Psoas muscle (tissue), 8 donors: ENCODE data around the gene C2. TPM values are rescaled to one million over a fixed set of nuclear protein-coding genes. Genes with fewer than 3 reads are reported as not detected.

ENCODE experiments used
- ATAC-seq, 4 donors: fragments of 200-7000 bp; cut with Tn5 transposase; one replicate each; pipeline ENCODE4 v1.9.1; 2020; ENCODE audit warnings: moderate library complexity in 3 of 4, mild to moderate bottlenecking in 2 of 4
- DNase-seq, 2 donors: peaks; one replicate each; pipeline ENCODE4 v3.0.0-alpha.2; 2020
- H3K27ac ChIP-seq: fragments of 200-600 bp; one replicate; pipeline ENCODE4 v1.8.0; 2022
- H3K27me3 ChIP-seq, 3 donors: fragments of 200-600 bp in 1 of 3; one replicate each; pipeline versions ENCODE4 v1.6.1 to v1.8.0; 2013 to 2022; ENCODE audit warnings: low read length in 2 of 3, mild to moderate bottlenecking in 2 of 3, moderate library complexity in 1 of 3; ENCODE audit not compliant: insufficient read depth in 3 of 3
- H3K36me3 ChIP-seq, 2 donors: fragments of 200-600 bp in 1 of 2; one replicate each; pipeline versions ENCODE4 v1.6.1 to v1.8.0; 2013 to 2022; ENCODE audit warnings: low read depth in 1 of 2, mild to moderate bottlenecking in 1 of 2, moderate library complexity in 1 of 2; ENCODE audit not compliant: insufficient read depth in 1 of 2
- H3K4me1 ChIP-seq: fragments of 200-600 bp; one replicate; pipeline ENCODE4 v1.8.0; 2022
- H3K4me3 ChIP-seq: fragments of 200-600 bp; one replicate; pipeline ENCODE4 v1.8.0; 2022; ENCODE audit warnings: mild to moderate bottlenecking
- H3K9me3 ChIP-seq: fragments of 200-600 bp; one replicate; pipeline ENCODE4 v1.8.0; 2022
- WGBS, 3 donors: extraction: QIAGEN DNeasy Blood & Tissue Kit; methylation state at CpG; one replicate each; pipeline versions ENCODE4 v1.1.6 to v1.1.7; 2013; 5-methylcytosine and 5-hydroxymethylcytosine counted together
- intact Hi-C, 2 donors: fragments of 100-400 bp; cut with DNase I; formaldehyde crosslinking; loops; one replicate each; pipeline versions ENCODE4 v1.11.0 to v1.14.2; 2022
- polyA plus RNA-seq, 3 donors: library from polyadenylated mRNA; stranded (reverse); fragments of 200-250 nt; gene quantifications; one replicate each; pipeline ENCODE4 v1.2.3, GENCODE V29; 2013
- total RNA-seq, 4 donors: library from RNA; stranded (reverse); fragmentation: NEBNext Ultra II Directional in 2 of 4; extraction: Animal tissue kit (Norgen Biotek cat#: 25700) in 2 of 4; gene quantifications; one replicate each; pipeline versions ENCODE4 v1.2.1 to v1.2.4, GENCODE V29; 2021 to 2023
- TF ChIP-seq, protein P1 (sequence below): fragments of 200-600 bp; IDR thresholded peaks from one replicate; pipeline ENCODE4 v1.8.0; 2022; ENCODE audit warnings: antibody characterized with exemption
- donor health status: healthy with polysubstance abuse.
- donor health status: DM: no; HTN: no; CAD: no; lungs with moderate emphysema.
- donor health status: Bipolar disorder and iron deficiency.
- donor health status: healthy.
- donor health status: DM: yes; HTN: yes; CAD: no.
- donor health status: DM: no; HTN: no; CAD: no.
- donor health status: DM: no; HTN: no; CAD: no.
- donor health status: DM: yes; HTN: yes; CAD: no.

The C2 gene
- total and polyA plus RNA-seq, 7 donors: 0.77 to 5.5 (median 1.5) TPM

DNA sequence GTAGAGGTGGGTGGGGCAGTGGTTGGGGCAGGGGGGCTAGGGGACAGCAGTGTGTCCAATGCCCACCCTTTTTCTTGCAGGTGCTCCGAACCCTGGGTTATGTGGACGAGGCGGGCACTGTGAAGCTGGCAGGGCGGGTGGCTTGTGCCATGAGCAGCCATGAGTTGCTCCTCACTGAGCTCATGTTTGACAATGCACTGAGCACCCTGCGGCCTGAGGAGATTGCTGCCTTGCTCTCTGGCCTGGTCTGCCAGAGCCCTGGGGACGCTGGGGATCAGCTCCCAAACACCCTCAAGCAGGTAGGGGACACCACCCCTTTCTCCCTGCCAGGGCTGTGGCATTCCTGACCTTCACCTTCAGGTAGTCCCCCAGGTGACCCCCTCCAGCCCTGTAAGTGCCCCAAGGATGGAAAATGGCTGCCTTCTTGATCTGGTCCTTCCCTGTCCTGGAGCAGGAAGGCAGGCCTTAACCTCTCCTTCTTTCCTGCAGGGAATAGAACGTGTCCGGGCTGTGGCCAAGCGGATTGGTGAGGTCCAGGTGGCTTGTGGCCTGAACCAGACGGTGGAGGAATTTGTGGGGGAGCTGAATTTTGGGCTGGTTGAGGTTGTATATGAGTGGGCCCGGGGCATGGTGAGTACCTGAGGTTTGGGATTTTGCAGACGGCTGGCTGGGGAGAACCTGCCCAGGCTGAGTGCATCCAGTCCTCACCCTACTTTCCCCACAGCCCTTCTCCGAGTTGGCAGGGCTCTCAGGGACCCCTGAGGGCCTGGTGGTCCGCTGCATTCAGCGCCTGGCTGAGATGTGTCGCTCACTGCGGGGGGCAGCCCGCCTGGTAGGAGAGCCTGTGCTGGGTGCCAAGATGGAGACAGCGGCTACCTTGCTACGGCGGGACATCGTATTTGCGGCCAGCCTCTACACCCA, 41.5 kb downstream of the C2 start:
- WGBS, 3 donors: 80 to 88% (median 85%) methylated on average over 22 to 23 of the region's 23 CpGs
- ATAC-seq (no peak), DNase-seq (no peak)
- TF ChIP-seq, protein P1, sequence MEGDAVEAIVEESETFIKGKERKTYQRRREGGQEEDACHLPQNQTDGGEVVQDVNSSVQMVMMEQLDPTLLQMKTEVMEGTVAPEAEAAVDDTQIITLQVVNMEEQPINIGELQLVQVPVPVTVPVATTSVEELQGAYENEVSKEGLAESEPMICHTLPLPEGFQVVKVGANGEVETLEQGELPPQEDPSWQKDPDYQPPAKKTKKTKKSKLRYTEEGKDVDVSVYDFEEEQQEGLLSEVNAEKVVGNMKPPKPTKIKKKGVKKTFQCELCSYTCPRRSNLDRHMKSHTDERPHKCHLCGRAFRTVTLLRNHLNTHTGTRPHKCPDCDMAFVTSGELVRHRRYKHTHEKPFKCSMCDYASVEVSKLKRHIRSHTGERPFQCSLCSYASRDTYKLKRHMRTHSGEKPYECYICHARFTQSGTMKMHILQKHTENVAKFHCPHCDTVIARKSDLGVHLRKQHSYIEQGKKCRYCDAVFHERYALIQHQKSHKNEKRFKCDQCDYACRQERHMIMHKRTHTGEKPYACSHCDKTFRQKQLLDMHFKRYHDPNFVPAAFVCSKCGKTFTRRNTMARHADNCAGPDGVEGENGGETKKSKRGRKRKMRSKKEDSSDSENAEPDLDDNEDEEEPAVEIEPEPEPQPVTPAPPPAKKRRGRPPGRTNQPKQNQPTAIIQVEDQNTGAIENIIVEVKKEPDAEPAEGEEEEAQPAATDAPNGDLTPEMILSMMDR: no peak
- intact Hi-C loops: loop anchor here in 1 of 2 donors (10.0 kb wide), 1 partner anchor 424 kb away; the partner anchor contains the start of genes ATP6V1G2, DDX39B and NFKBIL1
- H3K4me3 ChIP-seq: no peak overlapping the region
- no peaks in the 10 kb centered on the region for H3K27me3 ChIP-seq
- peaks cover 5 to 64% of the 10 kb centered on the region in 2 donors for H3K36me3 ChIP-seq
- no peaks in the 10 kb centered on the region for H3K9me3 ChIP-seq
- H3K4me1 ChIP-seq: peaks cover 19% of the 10 kb centered on the region
- H3K27ac ChIP-seq: no peak overlapping the region

DNA sequence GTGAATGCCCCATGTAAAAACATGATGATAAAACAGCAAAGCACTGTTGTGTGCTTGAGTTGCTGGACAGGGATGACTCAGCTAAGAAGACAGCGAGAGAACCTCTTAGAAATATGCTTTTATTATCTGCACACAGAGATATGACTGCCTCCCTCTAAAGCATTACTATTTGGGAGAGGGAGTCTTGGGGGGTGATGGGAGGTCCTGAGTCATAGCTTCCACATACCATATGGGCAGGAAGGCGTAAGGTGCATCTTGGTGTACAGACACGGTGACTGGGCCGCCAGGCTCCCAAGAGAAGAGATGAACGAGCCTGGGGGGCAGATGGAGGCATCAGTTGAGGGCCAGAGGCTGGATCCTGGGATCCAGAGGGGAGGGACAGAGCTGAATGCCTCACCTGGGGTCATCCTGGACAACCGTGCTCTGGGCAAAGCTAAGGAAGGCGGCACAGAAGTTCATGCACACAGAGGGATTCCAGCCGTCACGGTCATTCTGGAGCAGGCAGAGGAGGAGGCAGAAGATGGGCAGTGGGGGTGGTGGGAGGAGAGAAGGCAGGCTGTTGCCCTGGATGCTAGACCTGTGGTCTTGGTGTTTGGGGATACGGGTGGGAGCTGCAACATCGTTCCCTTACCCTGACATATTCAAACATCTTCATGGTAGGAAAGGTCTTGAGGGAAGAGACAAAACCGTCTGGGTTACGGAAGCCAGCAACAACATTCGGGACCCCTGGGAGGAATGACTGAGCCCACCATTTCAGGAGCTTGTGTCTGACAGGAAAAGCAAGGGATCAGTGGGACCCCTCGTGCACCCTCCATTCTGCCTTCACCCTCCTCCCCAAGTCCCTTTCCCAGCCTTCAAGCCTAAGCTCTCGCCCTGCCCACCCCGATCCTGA, 42.4 kb downstream of the C2 start:
- DNase-seq (no peak), ATAC-seq (no peak)
- peak overlapping the region; percentile 96 for H3K27ac ChIP-seq
- H3K4me1 ChIP-seq: peaks cover 19% of the 10 kb centered on the region
- peaks cover 5 to 62% of the 10 kb centered on the region in 2 donors for H3K36me3 ChIP-seq
- intact Hi-C loops: loop anchor here in 1 of 2 donors (10.0 kb wide), 1 partner anchor 425 kb away; the partner anchor contains the start of genes ATP6V1G2, DDX39B and NFKBIL1
- H3K4me3 ChIP-seq: peak overlapping the region; percentile 95
- no peaks in the 10 kb centered on the region for H3K27me3 ChIP-seq
- H3K9me3 ChIP-seq: no peaks in the 10 kb centered on the region
- TF ChIP-seq, protein P1: no peak
- WGBS, 3 donors: 64 to 71% (median 65%) methylated on average over 17 of the region's 17 CpGs

DNA sequence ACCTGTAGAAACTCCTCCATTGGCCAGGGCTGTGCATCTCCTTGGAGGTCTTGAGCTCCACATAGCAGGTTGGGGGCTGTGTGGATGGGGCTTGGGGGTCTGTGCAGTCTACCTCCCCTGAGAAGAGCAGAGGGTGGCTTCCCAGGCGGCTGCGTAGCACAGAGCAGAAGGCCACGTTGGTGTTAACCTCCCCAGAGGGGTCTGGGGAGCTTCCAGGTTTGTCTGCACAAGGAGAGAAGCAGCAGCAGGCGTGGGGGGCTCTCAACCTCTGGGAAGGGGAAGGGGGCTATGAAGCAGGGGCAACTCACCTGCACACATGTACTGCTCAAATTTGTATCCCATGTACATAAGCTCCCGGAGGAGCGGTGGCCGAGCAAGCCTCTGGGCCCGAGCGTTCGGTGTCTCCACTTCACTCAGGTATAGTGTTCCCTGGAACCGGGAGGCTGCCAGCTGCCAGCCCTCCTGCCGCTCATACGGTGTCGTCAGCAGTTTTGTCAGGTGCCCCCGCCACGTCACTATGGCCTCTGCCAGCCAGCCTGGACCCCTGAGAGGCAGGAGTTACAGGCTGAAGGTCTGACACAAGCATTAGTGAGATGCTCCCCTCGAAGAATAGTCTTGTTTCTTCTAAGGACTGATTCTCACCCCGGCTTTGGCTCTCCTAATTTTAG, 43.2 kb downstream of the C2 start:
- intact Hi-C loops: no loop called here
- peaks cover 2 to 55% of the 10 kb centered on the region in 2 donors for H3K36me3 ChIP-seq

More for the DNA sequence above, 43.2 kb downstream of the C2 start:
- ATAC-seq (peak in 2 of 4 donors; percentile 7 to 9), DNase-seq (peak in 1 of 2 donors; percentile 61)
- H3K4me3 ChIP-seq: peak overlapping the region; percentile 95
- no peaks in the 10 kb centered on the region for H3K27me3 ChIP-seq
- peak overlapping the region; percentile 96 for H3K27ac ChIP-seq
- no peaks in the 10 kb centered on the region for H3K9me3 ChIP-seq
- TF ChIP-seq, protein P1: no peak
- peaks cover 19% of the 10 kb centered on the region for H3K4me1 ChIP-seq
- WGBS, 3 donors: 47 to 73% (median 49%) methylated on average over 14 to 18 of the region's 18 CpGs
